SK-N-SH (cell line): Measurements from ENCODE around the gene KIF18B. TPM values are rescaled to one million over a fixed set of nuclear protein-coding genes. Genes with fewer than 3 reads are reported as not detected.

Source experiments
- CTCF ChIA-PET: fragments of 300-600, 350-600 bp; formaldehyde crosslinking; extraction: SDS; loops from one replicate; lab custom pipeline; 2021; lab: Yijun Ruan, JAX
- POLR2A ChIA-PET: fragments of 350-600 bp; sonication (Branson Sonifier 250); formaldehyde crosslinking; extraction: SDS; loops from one replicate; lab custom pipeline; 2020; ENCODE audit warnings: antibody characterized with exemption, inconsistent platforms; lab: Yijun Ruan, JAX
- DNase-seq: peaks from one replicate; pipeline ENCODE4 v3.0.0; 2012
- H2AFZ ChIP-seq: fragments of 200-600 bp; sonication (generic); 2 replicates; pipeline ENCODE4 v1.8.1; 2016; ENCODE audit warnings: antibody characterized with exemption, mild to moderate bottlenecking, low read depth
- H3F3A ChIP-seq: fragments of 200-600 bp; sonication (generic); replicated peaks from 2 replicates; pipeline ENCODE3; 2016; ENCODE audit warnings: antibody characterized with exemption, mild to moderate bottlenecking; ENCODE audit not compliant: insufficient read depth
- H3K27ac ChIP-seq, 2 experiments: fragments of 200-500 bp in 1 of 2; fragments of 200-600 bp in 1 of 2; sonication (Bioruptor generic) in 1 of 2; sonication (generic), shearing (Covaris generic) in 1 of 2; 2 replicates each; pipeline versions ENCODE4 v1.5.1 to v1.6.1; 2014 to 2016; ENCODE audit warnings: low read depth in 2 of 2, inconsistent platforms in 1 of 2, low read length in 1 of 2, mild to moderate bottlenecking in 1 of 2, mixed read lengths in 1 of 2
- H3K27me3 ChIP-seq: fragments of 200-600 bp; sonication (generic), shearing (Covaris generic); 2 replicates; pipeline ENCODE4 v1.6.1; 2016; ENCODE audit warnings: mixed run types; ENCODE audit not compliant: insufficient read depth
- H3K36me3 ChIP-seq, 2 experiments: fragments of 200-500 bp in 1 of 2; fragments of 200-600 bp in 1 of 2; sonication (Bioruptor generic) in 1 of 2; sonication (generic) in 1 of 2; replicated peaks in 1 of 2; 2 replicates each; pipeline versions ENCODE3 to v1.5.1; 2014 to 2016; ENCODE audit warnings: low read length in 1 of 2, mild to moderate bottlenecking in 1 of 2; ENCODE audit not compliant: insufficient read depth in 2 of 2, control insufficient read depth in 1 of 2
- H3K4me1 ChIP-seq, 2 experiments: fragments of 200-500 bp in 1 of 2; fragments of 200-600 bp in 1 of 2; sonication (Bioruptor generic) in 1 of 2; sonication (generic), shearing (Covaris generic) in 1 of 2; 2 replicates each; pipeline versions ENCODE4 v1.5.1 to v1.6.1; 2014 to 2016; ENCODE audit warnings: low read depth in 1 of 2, low read length in 1 of 2, mixed run types in 1 of 2; ENCODE audit not compliant: insufficient read depth in 2 of 2, control insufficient read depth in 1 of 2
- H3K4me2 ChIP-seq: fragments of 200-600 bp; sonication (generic), shearing (Covaris generic); 2 replicates; pipeline ENCODE4 v1.6.1; 2017; ENCODE audit warnings: mixed run types
- H3K4me3 ChIP-seq, 2 experiments: fragments of 200-500 bp in 1 of 2; fragments of 200-600 bp in 1 of 2; sonication (Bioruptor generic) in 1 of 2; sonication (generic), shearing (Covaris generic) in 1 of 2; 2 replicates each; pipeline versions ENCODE4 v1.5.1 to v1.8.1; 2014 to 2016; ENCODE audit warnings: low read depth in 2 of 2, inconsistent platforms in 1 of 2, low read length in 1 of 2, mild to moderate bottlenecking in 1 of 2, mixed read lengths in 1 of 2, moderate library complexity in 1 of 2
- H3K79me2 ChIP-seq: fragments of 200-600 bp; sonication (generic); 2 replicates; pipeline ENCODE4 v1.8.1; 2017; ENCODE audit warnings: mild to moderate bottlenecking; ENCODE audit not compliant: insufficient read depth
- H3K9ac ChIP-seq: fragments of 200-600 bp; sonication (generic); 2 replicates; pipeline ENCODE4 v1.6.1; 2017; ENCODE audit warnings: mixed run types
- H3K9me2 ChIP-seq: fragments of 200-600 bp; sonication (generic); 2 replicates; pipeline ENCODE4 v1.6.1; 2017; ENCODE audit warnings: mixed run types
- H3K9me3 ChIP-seq: fragments of 200-600 bp; sonication (generic); 2 replicates; pipeline ENCODE4 v1.6.1; 2017; ENCODE audit warnings: mixed run types, mild to moderate bottlenecking, moderate library complexity
- H4K20me1 ChIP-seq: fragments of 200-600 bp; sonication (generic); 2 replicates; pipeline ENCODE4 v1.6.1; 2017; ENCODE audit warnings: mild to moderate bottlenecking, mixed run types; ENCODE audit not compliant: insufficient read depth
- CTCF ChIP-seq: fragments of 200-600 bp; sonication (generic); IDR thresholded peaks from 2 replicates; pipeline ENCODE4 v1.6.1; 2017; ENCODE audit warnings: antibody characterized with exemption, mild to moderate bottlenecking, moderate library complexity
- IRF3 ChIP-seq: fragments of 150-350 bp; IDR thresholded peaks from 2 replicates; pipeline ENCODE4 v1.6.1; 2016; ENCODE audit warnings: mild to moderate bottlenecking, low read depth, low read length
- RAD21 ChIP-seq: IDR thresholded peaks from 2 replicates; pipeline ENCODE4 v1.6.1; 2012; ENCODE audit warnings: mild to moderate bottlenecking, low read length
- REST ChIP-seq: IDR thresholded peaks from 2 replicates; pipeline ENCODE4 v1.6.1; 2012; ENCODE audit warnings: mild to moderate bottlenecking, low read depth, low read length, moderate library complexity
- SMC3 ChIP-seq: IDR thresholded peaks from 2 replicates; pipeline ENCODE4 v1.6.1; 2012; ENCODE audit warnings: low read depth, low read length, improper control_type of control experiment
- TEAD4 ChIP-seq: IDR thresholded peaks from 2 replicates; pipeline ENCODE4 v1.4.0; 2012; ENCODE audit warnings: mild to moderate bottlenecking, borderline replicate concordance; ENCODE audit not compliant: insufficient read depth
- WGBS: methylation state at CpG from one replicate; pipeline ENCODE4 v1.1.6; 2017; ENCODE audit warnings: low lambda C conversion rate; 5-methylcytosine and 5-hydroxymethylcytosine counted together
- polyA plus RNA-seq, 3 experiments: library from polyadenylated mRNA; depleted of rRNA; stranded (reverse); fragments of >200 nt; gene quantifications; 2 replicates each; pipeline ENCODE4 v1.2.3, GENCODE V29; 2012

KIF18B gene
- polyA plus RNA-seq, 1 of the 3 experiments (the other 2 are of a cell fraction): 14.7 TPM

DNA sequence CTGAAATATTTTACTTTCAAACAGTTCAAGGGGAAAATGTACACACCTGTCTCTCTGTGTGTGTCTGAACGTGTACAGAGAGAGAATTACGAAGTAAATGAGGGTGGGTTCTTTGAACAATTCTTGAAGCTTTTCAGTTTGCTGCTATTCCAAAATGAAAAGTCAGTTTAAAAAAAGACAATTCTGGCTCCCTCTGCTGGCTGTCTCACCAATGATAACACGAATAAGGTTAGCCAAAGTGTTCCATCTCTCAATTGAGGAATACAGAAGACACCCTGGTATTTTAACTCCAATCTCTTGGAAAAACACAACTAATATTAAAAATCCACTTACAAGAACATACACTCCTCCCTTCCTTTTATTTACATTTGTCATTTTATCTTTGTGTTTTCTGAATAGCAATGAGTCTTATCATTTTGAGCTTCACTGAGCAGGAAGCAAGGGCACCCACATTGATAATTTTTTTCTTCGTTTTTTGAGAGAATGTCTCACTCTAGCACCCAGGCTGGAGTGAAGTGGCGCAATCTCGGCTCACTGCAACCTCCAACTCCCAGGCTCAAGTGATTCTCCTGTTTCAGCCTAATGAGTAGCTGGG, 68.8 kb downstream of the KIF18B start:
- 50% methylated on average over 6 of the region's 6 CpGs for WGBS
- no peaks in the 10 kb centered on the region for H3K9me2 ChIP-seq
- H3K36me3 ChIP-seq: peaks cover 68 to 76% of the 10 kb centered on the region in 2 experiments
- peaks cover 12% of the 10 kb centered on the region; the same call in 1 of the 2 replicates for H3K79me2 ChIP-seq
- POLR2A ChIA-PET: interaction anchor here (0.8 kb wide), 1 partner anchor 101 kb away, joined by 3 read pairs; no protein-coding TSS in a partner anchor
- peaks cover 30% of the 10 kb centered on the region for H3F3A ChIP-seq
- H2AFZ ChIP-seq: no peak overlapping the region
- no peaks in the 10 kb centered on the region for H3K4me1 ChIP-seq
- CTCF ChIA-PET: interaction anchor here (0.6 to 13.9 kb wide), 48 partner anchors 9 to 345 kb away, joined by 3 to 324 read pairs (median 4); partner anchors contain the start of genes EFTUD2 and PLCD3
- H3K4me2 ChIP-seq: no peak overlapping the region
- 0 out of 2 replicates have a peak, but pooled peaks cover 5% of the 10 kb centered on the region for H4K20me1 ChIP-seq
- peak; percentile 80 for TF ChIP-seq CTCF
- no peak for TF ChIP-seq IRF3
- TF ChIP-seq SMC3: peak; percentile 52
- TF ChIP-seq RAD21: peak; percentile 61
- H3K9ac ChIP-seq: no peak overlapping the region
- H3K4me3 ChIP-seq: no peak overlapping the region; a peak in 1 of 4 replicates
- no peaks in the 10 kb centered on the region for H3K27me3 ChIP-seq
- no peak overlapping the region; a peak in 1 of 4 replicates for H3K27ac ChIP-seq
- DNase-seq: peak; percentile 47
- H3K9me3 ChIP-seq: no peaks in the 10 kb centered on the region

DNA sequence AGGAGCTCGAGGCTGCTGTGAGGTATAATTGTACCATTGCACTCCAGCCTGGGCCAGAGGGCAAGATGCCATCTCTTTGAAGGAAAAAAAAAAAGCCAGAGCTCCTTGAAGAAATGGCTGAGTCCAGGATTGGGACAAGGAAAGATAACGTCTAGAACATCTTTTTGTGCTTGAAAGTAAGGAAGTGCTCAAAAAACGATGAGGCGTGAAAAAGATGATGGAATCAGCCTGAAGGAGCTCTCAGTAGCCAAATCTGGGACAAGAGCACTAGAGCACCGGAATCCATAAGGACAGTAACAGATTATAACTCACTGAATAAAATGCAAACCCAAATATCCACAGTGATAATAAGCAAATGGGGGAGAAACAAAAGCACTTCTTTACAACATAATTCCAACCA, 70.5 kb downstream of the KIF18B start:
- Histone ChIP-seq H3K9me2 (no peaks in the 10 kb centered on the region), H3F3A (peaks cover 27% of the 10 kb centered on the region), H3K4me1 (no peaks in the 10 kb centered on the region), H3K4me2 (no peak overlapping the region)
- no peak for TF ChIP-seq REST
- no peak for TF ChIP-seq TEAD4
- TF ChIP-seq, all 33 proteins: peak for 0
- ChIA-PET POLR2A (interaction anchor here (0.7 kb wide), 1 partner anchor 85 kb away, joined by 3 read pairs; no protein-coding TSS in a partner anchor), CTCF (interaction anchor here (8.1 to 13.9 kb wide), 2 partner anchors 11 to 100 kb away, joined by 117 to 324 read pairs; no protein-coding TSS in a partner anchor)
- no peaks in the 10 kb centered on the region for H3K9me3 ChIP-seq
- 91% methylated on average over 5 of the region's 5 CpGs for whole genome bisulfite sequencing
- peaks cover 58 to 68% of the 10 kb centered on the region in 2 experiments for H3K36me3 ChIP-seq
- no peak overlapping the region for H3K4me3 ChIP-seq
- H4K20me1 ChIP-seq: 0 out of 2 replicates have a peak, but pooled peaks cover 5% of the 10 kb centered on the region
- no peaks in the 10 kb centered on the region for H3K27me3 ChIP-seq
- H3K9ac ChIP-seq: no peak overlapping the region
- no peak overlapping the region for H3K27ac ChIP-seq
- no peak overlapping the region for H2AFZ ChIP-seq
- no peak for DNase-seq
- peaks cover 12% of the 10 kb centered on the region; the same call in 1 of the 2 replicates for H3K79me2 ChIP-seq
